Keratinocyte (primary cell): ENCODE measurements around the gene C12orf60.

Experiments used
- EZH2 ChIP-seq: IDR thresholded peaks from one replicate; pipeline ENCODE4 v1.6.1; 2012; ENCODE audit warnings: inconsistent platforms, mild to moderate bottlenecking, low read length, moderate library complexity
- TF ChIP-seq, protein P1 (sequence below), 3 experiments: IDR thresholded peaks in 1 of 3; conservative IDR thresholded peaks in 1 of 3; optimal IDR thresholded peaks in 1 of 3; 2 replicates in 2 of 3; 3 replicates in 1 of 3; pipeline versions ENCODE3 to v1.5.1; 2011; ENCODE audit warnings: low read length in 3 of 3, mild to moderate bottlenecking in 3 of 3, moderate library complexity in 2 of 3, control low read depth in 1 of 3, inconsistent platforms in 1 of 3; ENCODE audit not compliant: insufficient read depth in 2 of 3; ENCODE audit errors: extremely low read depth in 1 of 3

GRCh38 chr12:14776236-14776961 is 27.1 kb upstream of the C12orf60 start:
- TF ChIP-seq, protein P1, sequence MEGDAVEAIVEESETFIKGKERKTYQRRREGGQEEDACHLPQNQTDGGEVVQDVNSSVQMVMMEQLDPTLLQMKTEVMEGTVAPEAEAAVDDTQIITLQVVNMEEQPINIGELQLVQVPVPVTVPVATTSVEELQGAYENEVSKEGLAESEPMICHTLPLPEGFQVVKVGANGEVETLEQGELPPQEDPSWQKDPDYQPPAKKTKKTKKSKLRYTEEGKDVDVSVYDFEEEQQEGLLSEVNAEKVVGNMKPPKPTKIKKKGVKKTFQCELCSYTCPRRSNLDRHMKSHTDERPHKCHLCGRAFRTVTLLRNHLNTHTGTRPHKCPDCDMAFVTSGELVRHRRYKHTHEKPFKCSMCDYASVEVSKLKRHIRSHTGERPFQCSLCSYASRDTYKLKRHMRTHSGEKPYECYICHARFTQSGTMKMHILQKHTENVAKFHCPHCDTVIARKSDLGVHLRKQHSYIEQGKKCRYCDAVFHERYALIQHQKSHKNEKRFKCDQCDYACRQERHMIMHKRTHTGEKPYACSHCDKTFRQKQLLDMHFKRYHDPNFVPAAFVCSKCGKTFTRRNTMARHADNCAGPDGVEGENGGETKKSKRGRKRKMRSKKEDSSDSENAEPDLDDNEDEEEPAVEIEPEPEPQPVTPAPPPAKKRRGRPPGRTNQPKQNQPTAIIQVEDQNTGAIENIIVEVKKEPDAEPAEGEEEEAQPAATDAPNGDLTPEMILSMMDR (optimal IDR thresholded peaks at IDR 0.05 in 1 of 3, IDR thresholded peaks at IDR 0.05 in 1 of 3, conservative IDR thresholded peaks at IDR 0.05 in 1 of 3; ENCODE audit: extremely low read depth in 1 of 3, insufficient read depth in 2 of 3, low read length in 3 of 3) = no peak
- no peak for TF ChIP-seq EZH2
